Midbrain (tissue), 1 donor: ENCODE measurements around the gene MAP2K2.
"Not testable (repeated sequence)": the region's sequence is repeated elsewhere in the genome, so short reads cannot be mapped to it uniquely, and the experiment has no call there.

Experiments
- DNase-seq: peaks from one replicate; lab custom pipeline; 2025; lab: John Stamatoyannopoulos, UW

The MAP2K2 gene

GRCh38 chr19:4130744-4131438 is 7.0 kb upstream of the MAP2K2 start:
- DNase-seq: no peak

GRCh38 chr19:4129050-4129449 is 5.1 kb upstream of the MAP2K2 start:
- DNase-seq: not testable (repeated sequence)

GRCh38 chr19:4127322-4127721 is 3.4 kb upstream of the MAP2K2 start:
- not testable (repeated sequence) for DNase-seq

GRCh38 chr19:4124638-4125037 is 716 bp upstream of the MAP2K2 start:
- no peak for DNase-seq

- no peak for DNase-seq
These were observed 1.4 kb downstream of the MAP2K2 start for GRCh38 chr19:4122480-4122879.

- no peak for DNase-seq
These were observed 2.1 kb downstream of the MAP2K2 start for GRCh38 chr19:4121815-4122214.

GRCh38 chr19:4121273-4121612 is 2.7 kb downstream of the MAP2K2 start:
- no peak for DNase-seq

- no peak for DNase-seq
These were observed 3.2 kb downstream of the MAP2K2 start for GRCh38 chr19:4120559-4121272.

GRCh38 chr19:4119763-4120162 is 4.2 kb downstream of the MAP2K2 start:
- DNase-seq: no peak

GRCh38 chr19:4115818-4116385 is 8.0 kb downstream of the MAP2K2 start:
- DNase-seq: no peak

- peak; percentile 9 for DNase-seq
These were observed 8.7 kb downstream of the MAP2K2 start for GRCh38 chr19:4115050-4115817.

GRCh38 chr19:4114181-4114580 is 9.7 kb downstream of the MAP2K2 start:
- DNase-seq: no peak

GRCh38 chr19:4113398-4114088 is 10.4 kb downstream of the MAP2K2 start:
- DNase-seq: no peak

- DNase-seq: no peak
These were observed 11.6 kb downstream of the MAP2K2 start for GRCh38 chr19:4112367-4112766.

GRCh38 chr19:4109626-4109945 is 14.3 kb downstream of the MAP2K2 start:
- DNase-seq: no peak

- DNase-seq: no peak
These were observed 14.9 kb downstream of the MAP2K2 start for GRCh38 chr19:4108767-4109625.

- no peak for DNase-seq
These were observed 20.9 kb downstream of the MAP2K2 start for GRCh38 chr19:4103080-4103433.

GRCh38 chr19:4102339-4103079 is 21.4 kb downstream of the MAP2K2 start:
- no peak for DNase-seq

GRCh38 chr19:4101496-4101770 is 22.5 kb downstream of the MAP2K2 start:
- DNase-seq: no peak

GRCh38 chr19:4100647-4101495 is 23.1 kb downstream of the MAP2K2 start:
- no peak for DNase-seq
